KBM-7 (cell line): Measurements from ENCODE around the gene PCNX1.
"Not testable (repeated sequence)": the region's sequence is repeated elsewhere in the genome, so short reads cannot be mapped to it uniquely, and the experiment has no call there.

ENCODE experiments used
- DNase-seq: peaks from one replicate; pipeline ENCODE4 v3.0.0-alpha.2; 2015
- in situ Hi-C: fragments of 300-500 bp; cut with MboI; formaldehyde crosslinking; loops from 2 replicates; pipeline ENCODE4 v1.14.3; 2020; ENCODE audit warnings: low sequenced_read_pairs, low pct_unique_long_range_greater_than_20kb, mixed read lengths

The PCNX1 gene

DNA sequence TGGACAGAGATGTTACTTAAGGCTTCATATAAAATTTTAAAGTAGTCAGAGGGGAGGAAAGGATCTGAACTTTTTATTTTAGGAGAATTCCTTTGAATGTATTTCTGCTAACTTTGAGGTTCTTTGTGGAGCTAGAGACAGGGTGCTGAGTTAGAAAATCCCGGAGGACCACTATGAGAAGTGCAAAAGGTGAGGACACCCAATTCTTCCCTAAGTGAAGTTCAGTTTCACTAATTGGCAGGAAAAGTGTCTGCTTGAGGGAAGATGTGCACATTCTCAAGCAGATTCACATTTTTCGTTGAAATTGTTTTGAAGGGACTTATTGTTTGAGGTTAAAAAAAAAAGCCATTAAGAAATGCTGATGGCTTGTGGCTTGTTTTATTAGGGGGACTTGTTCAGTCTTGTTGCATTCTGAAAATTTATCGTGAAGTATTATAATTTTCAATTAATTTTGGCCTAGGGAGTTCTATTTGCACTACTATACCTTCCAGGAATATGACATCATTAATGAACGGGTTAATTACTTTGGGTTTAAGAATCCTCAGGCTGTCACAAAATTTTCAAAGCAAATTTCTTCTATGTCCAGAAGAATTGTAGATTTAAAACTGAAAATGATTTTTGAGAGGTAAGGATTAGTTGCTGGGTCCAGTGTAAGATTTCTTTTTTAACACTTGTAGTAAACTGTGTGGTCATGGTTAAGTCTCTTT lies 1.8 kb downstream of the PCNX1 start:
- in situ Hi-C loops = no loop called here
- no peak for DNase-seq

DNA sequence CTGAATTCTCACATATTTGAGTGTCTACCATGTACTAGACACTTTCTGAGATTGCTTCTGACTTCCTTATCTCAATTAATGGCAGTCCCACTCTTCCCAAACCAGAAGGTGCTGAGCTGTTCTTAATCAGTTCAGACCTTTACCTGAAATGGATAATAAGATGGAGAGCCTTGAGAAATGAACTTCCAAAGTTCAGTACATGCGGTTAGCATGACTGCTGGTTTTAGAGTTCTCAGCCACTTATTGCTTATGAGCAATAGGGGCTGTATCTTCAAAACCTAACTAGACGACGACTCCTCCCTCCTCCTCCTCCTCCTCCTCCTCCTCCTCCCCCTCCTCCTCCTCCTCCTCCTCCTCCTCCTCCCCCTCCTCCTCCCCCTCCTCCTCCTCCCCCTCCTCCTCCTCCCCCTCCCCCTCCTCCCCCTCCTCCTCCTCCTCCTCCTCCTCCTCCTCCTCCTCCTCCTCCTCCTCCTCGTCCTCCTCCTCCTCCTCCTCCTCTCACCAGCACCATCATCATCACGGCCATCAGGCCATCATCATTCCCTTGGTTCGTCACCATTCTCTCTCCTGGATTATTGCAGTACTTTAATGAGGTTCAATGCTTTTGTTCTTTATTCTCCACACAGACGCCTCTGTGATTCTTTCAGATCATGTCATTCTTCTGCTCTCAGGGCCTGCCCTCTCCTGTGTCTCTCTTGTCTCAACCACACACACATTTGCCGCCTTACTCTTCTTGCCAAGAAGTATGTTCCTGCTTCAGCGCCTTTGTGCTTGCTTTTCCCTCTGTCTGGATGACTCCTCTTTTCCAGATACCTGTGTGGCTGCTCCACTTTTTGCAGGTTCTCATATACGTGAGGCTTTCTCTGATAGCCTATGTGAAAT lies 2.7 kb downstream of the PCNX1 start:
- in situ Hi-C loops = no loop called here
- DNase-seq = no peak

DNA sequence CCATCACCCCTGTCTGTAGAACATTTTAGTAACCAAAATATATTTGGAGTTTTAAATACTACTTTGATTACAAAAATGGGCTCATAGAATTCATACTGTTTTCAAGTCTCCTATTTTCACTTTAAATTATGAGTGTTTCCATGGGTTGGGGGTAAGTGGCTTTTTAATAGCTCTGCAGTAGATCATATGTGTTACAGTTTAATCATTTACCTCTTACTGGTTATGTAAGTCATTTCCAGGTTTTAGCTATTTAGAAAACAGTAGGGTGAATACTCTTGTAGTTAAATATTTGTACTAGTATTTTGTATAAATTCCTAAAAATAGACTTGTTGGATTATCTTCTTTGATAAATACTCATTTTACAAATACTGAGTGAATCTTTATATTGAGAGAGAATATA lies 8.2 kb downstream of the PCNX1 start:
- in situ Hi-C loops = no loop called here
- no peak for DNase-seq

DNA sequence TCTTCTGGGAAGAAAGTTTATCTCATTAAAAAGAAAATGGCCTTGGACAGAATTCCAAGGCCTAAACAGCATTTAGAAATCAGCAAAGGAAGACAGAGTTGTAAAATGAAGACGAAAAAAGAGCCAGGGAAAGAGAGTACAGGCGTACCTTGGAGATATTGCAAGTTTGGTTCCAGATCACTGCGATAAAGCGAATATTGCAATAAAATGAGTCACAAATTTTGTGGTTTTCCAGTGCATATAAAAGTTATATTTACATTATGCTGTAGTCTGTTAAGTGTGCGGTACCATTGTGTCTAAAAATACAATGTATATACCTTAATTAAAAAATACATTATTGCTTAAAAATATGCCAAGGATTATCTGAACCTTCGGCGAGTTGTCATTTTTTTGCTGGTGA lies 9.0 kb downstream of the PCNX1 start:
- DNase-seq = no peak
- in situ Hi-C loops = no loop called here

DNA sequence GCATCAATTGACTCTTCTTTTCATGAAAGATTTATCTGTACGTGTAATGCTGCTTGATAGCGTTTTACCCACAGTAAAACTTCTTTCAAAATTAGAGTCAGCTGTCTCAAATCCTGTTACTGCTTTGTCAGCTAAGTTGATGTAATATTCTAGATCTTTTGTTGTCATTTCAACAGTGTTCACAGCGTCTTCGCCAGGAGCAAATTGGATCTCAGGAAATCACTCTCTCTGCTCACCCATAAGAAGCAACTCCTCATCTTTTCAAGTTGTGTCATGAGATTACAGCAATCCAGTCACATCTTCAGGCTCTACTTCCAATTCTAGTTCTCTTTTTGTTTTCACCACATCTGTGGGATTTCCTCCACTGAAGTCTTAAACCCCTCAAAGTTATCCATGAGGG lies 9.5 kb downstream of the PCNX1 start:
- DNase-seq = no peak
- in situ Hi-C loops = no loop called here

DNA sequence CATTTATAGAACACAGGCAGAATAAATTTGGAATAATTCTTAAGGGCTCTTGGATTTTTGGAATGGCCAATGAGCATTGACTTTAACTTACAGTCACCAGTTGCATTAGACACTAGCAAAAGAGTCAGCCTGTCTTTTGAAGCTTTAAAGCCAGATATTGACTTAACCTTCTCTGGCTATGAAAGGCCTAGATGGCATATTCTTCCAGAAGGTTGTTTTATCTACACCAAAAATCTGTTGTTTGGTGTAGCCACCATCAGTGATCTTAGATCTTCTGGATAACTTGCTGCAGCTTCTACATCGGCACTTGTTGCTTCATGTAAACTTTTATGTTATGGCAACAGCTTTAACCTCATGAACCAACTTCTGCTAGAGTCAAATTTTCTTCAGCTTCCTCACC lies 10.4 kb downstream of the PCNX1 start:
- DNase-seq = no peak
- in situ Hi-C loops = no loop called here

DNA sequence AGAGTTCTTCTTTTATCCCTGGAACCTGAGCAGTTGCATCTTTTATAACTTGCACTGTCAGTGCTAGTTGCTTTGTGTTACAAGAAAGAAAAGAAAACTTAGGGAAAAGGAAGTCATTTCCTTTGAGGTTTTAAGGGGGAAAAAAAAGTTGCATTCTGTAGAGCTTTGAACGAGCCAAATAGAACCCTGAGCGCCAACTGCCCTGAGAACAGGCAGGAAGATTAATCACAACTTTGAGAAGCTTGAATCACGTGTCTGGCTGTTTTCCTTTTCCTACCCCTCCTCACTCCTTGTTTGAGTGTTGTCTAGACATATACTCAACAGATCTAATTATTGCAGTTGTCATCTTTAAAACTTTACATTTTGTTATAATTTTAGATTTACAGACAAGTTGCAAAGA lies 12.5 kb downstream of the PCNX1 start:
- in situ Hi-C loops = no loop called here
- peak; percentile 48 for DNase-seq

DNA sequence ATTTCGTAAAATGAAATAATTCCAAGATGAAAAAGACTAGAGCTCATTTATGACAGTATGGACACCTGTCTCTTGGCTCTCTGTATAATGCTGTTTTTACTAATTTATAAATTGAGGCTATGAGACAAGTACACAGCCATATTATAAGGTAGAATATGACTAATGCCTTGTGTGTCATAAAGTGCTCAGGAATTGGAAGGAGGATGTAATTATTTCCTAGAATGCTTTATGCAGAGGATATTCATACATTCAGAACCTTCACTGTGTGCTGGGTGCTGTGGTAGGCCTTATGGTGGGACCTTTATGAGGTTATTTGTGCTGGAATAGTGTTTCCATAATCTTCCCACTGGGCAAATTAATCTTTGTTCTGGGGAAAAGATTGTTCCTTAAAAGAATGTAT lies 13.3 kb downstream of the PCNX1 start:
- in situ Hi-C loops = no loop called here
- no peak for DNase-seq

DNA sequence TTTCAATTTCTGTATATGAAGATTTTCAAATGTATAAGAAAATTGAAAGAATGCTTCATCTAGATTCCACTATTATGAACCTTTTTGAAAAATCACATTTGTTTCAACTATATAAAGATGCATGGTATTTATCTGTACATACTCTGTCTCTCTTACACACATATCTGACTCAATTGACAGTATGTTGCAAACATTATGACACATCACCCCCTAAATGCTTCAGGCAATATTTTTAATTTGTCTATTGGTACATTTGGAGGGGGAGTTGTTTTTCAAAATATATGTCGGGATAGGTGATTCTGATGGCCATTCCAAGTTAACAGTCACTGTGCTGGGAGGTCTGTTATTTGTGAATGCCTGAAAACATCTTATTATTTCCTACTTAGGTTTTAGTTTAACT lies 14.4 kb downstream of the PCNX1 start:
- in situ Hi-C loops = no loop called here

DNA sequence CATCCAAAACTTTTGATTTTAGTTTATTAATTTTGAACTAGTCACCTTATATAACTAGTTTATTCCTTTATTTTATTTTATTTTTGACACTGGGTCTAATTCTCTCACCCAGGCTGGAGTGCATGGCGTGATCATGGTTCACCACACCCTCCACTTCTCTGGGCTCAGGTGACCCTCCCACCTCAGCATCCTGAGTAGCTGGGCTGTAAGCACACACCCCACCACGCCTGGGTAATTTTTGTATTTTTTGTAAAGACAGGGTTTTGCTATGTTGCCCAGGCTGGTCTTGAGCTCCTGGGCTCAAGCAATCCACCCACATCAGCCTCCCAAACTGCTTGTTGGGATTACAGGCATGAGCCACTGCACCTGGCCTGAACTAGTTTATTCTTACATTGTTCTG lies 17.3 kb downstream of the PCNX1 start:
- no peak for DNase-seq
- in situ Hi-C loops = no loop called here

More for the DNA sequence above, 14.4 kb downstream of the PCNX1 start:
- DNase-seq = no peak

DNA sequence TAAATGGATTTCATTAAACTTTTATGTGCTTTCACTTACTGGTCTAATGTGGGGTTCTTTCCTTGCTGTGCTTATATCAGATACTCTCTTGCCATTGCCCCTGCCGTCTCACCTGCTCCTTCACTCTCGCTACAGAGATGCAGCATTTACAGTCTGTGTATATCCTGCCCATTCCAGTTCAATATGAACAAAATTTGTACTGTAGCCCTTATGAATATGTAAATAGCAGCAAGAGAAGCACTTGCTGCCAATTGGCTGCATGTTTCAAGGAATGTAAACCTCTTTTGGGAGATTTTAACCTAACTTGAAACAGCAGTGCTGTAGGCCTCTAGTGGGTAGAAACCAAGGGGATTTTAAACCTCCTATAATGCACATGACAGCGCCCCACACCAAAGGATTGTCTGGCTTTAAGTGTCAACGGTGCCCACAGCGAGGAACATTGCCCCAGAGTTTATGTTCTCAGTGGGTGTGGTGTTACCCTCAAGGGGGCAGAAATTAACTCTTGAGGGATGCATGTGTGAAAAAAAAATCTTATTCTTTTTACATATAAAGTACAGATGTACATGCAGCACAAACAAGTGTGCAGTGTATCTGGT lies 19.1 kb downstream of the PCNX1 start:
- in situ Hi-C loops = no loop called here
- DNase-seq = no peak

DNA sequence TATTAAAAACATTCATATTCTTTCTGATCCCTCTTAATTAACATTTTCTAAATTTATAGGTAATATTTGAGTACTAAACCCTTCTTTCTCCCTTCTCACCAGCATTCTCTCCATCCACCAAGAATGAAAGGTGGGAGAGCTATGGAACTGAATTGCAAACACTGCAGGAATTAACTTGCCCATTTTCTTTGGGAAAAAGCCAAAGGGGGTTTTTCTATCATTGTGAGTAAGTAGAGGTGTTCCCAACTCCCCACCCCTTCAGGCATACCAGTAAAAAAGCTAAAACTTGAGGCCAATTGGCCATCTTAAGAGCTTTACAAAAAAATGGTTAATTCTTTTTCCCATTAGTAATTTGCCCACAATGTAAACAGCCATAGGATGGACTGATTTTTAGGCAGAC lies 23.7 kb downstream of the PCNX1 start:
- in situ Hi-C loops = no loop called here

DNA sequence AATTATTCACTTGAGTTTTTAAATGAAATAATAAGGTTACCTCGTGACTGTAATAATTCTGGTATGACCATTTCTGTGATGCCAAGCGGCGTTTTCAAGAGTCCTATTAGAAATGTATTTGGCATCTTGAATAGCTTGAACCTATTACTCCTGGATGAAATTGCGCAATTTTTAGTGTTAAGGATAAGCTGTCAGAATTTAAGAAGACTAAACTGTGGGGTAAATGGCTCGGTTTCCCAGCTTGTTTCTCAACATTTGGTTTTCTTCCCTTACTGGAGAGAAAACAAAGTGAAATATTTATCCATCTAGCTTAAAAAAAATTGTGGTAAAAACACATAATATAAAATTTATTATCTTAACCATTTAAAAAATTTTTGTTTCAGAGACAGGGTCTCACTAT lies 26.8 kb downstream of the PCNX1 start:
- DNase-seq = no peak
- in situ Hi-C loops = no loop called here

More for the DNA sequence above, 23.7 kb downstream of the PCNX1 start:
- no peak for DNase-seq

DNA sequence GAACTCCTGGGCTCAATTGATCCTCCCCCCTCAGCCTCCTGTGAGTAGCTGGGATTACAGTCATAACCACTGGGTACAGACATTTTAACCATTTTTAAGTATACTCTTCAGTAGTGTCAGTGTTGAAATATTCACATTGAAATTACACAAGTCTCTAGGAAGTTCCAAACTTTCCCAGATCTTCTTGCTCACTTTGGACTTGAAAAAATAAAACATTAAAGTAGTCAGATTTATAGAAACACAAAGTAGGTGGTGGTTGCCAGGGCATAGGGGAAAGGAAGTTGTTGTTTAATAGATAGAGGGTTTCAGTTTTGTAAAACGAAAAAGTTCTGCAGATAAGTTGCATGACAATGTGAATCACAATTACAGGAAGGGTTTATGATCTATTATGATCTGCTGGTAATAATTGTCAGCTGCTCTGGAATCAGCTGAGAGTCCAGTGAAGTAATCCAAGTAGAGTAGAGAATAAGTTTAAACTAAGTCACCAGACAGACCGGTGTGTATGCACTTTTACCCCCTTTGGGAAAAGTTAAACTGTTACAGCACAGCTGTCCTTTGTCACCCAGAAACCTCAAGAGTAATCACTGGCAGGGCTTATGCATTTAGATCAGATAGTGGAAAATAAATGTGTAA lies 27.4 kb downstream of the PCNX1 start:
- in situ Hi-C loops = no loop called here
- no peak for DNase-seq

DNA sequence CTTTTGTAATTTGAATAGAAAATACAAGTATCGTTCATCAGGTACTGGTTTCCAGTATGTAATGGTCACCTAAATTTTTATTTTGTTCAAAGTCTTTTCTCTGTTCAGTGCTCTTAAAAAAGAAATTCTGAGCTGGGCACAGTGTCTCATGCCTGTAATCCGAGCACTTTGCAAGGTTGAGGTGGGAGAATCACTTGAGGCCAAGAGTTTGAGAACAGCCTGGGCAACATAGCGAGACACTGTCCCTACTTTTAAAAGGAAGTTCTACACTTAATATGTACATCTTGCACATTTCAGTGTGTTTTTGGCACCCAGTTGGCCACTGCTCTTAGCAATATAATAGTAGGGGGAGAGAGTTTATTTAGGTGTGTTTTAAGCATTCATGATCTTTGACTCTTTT lies 27.9 kb downstream of the PCNX1 start:
- in situ Hi-C loops = no loop called here
- DNase-seq = no peak

DNA sequence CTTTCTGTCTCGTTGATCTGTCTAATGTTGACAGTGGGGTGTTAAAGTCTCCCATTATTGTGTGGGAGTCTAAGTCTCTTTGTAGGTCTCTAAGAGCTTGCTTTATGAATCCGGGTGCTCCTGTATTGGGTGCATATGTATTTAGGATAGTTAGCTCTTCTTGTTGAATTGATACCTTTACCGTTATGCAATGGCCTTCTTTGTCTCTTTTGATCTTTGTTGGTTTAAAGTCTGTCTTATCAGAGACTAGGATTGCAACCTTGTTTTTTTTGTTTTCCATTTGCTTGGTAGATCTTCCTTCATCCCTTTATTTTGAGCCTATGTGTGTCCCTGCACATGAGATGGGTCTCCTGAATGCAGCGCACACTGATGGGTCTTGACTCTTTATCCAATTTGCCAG lies 32.4 kb downstream of the PCNX1 start:
- in situ Hi-C loops, DNase-seq: not testable (repeated sequence)

DNA sequence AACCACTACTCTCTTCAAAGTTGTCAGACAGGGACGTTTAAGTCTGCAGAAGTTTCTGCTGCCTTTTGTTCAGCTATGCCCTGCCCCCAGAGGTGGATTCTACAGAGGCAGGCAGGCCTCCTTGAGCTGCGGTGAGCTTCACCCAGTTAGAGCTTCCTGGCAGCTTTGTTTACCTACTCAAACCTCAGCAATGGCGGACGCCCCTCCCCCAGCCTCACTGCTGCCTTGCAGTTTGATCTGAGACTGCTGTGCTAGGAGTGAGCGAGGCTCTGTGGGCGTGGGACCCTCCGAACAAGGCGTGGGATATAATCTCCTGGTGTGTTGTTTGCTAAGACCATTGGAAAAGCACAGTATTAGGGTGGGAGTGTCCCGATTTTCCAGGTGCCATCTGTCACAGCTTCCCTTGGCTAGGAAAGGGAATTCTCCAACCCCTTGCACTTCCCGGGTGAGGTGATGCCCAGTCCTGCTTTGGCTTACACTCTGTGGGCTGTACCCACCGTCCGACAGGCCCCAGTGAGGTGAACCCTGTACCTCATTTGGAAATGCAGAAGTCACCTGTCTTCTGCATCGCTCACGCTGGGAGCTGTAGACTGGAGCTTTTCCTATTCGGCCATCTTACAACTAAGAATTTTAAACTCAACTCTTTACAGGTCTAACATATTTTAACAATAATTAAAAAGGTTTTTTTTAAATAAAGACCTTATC lies 34.5 kb downstream of the PCNX1 start:
- DNase-seq, in situ Hi-C loops: not testable (repeated sequence)

DNA sequence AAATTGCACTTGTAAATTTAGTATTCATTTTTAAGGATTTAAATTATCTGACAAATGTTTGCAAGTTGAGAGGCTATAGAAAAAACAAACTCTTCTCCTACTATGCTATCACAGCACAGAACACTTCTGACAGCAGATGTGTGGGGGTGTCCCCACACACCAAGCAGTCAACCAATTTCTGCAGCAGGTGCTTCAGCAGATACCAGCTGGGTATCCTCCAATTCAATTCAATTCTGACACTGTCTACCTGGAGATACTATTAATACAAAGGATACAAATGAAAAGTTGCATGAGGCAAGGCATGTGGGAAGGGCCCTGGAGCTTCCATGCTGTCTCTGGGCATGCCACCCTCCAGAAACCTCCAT lies 35.1 kb downstream of the PCNX1 start:
- DNase-seq = no peak
- in situ Hi-C loops = no loop called here

DNA sequence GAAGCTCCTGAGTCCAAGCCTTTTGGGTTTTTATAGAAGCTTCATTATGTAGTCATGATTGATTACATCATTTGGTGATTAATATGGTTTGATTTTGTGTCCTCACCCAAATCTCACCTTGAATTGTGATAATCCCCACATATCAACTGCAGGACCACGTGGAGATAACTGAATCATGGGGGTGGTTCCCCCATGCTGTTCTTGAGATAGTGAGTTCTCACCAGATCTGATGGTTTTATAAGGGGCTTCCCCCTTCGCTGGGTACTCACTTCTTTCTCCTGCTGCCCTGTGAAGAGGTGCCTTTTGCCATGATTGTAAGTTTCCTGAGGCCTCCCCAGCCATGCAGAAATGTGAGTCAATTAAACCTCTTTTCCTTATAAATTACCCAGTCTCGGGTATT lies 35.5 kb downstream of the PCNX1 start:
- DNase-seq, in situ Hi-C loops: not testable (repeated sequence)
